ENCODE measurements around the gene MYH10. TPM values are rescaled to one million over a fixed set of nuclear protein-coding genes. Genes with fewer than 3 reads are reported as not detected.

Gene MYH10
- total RNA-seq, 2 donors from 2014 or later: 0.42 to 0.99 TPM

GRCh38 chr17:8465356-8465755 lies 165.2 kb downstream of the MYH10 start:
- DNase-seq: no peak
- Mint-ChIP-seq H3K27ac (no peak overlapping the region), H3K4me3 (no peak overlapping the region), H3K4me1 (peaks cover 20% of the 10 kb centered on the region), H3K36me3 (ENCODE audit: low read depth) (peaks cover 10% of the 10 kb centered on the region), H3K27me3 (no peaks in the 10 kb centered on the region)
- no peak for ATAC-seq
- H3K9me3 ChIP-seq (ENCODE audit: control insufficient read depth, low read length, poor library complexity, severe bottlenecking): no peaks in the 10 kb centered on the region

GRCh38 chr17:8464941-8465340 lies 165.6 kb downstream of the MYH10 start:
- H3K9me3 ChIP-seq (ENCODE audit: control insufficient read depth, low read length, poor library complexity, severe bottlenecking): no peaks in the 10 kb centered on the region
- Mint-ChIP-seq H3K27ac (no peak overlapping the region), H3K27me3 (no peaks in the 10 kb centered on the region), H3K36me3 (ENCODE audit: low read depth) (peaks cover 10% of the 10 kb centered on the region), H3K4me1 (peaks cover 20% of the 10 kb centered on the region), H3K4me3 (no peak overlapping the region)
- DNase-seq: no peak
- ATAC-seq: no peak

DNA sequence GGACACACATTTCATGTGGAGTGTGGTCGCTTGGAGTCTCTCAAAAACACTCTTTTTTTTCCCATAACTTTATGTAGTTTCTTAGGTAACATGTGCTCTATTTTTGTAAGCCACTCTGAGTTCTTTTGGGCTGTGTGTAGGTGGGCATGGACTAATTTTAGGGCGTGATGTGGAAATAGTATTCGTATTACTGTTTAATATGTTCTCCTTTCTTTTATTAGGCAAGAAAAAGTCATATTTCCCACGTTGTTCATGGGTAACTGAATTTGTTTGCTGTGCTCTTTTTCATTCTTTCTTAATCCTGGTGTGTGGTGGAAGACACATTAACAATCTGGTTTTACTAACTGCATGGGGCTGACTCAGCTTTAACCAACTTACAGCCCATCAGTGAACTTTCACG lies 167.4 kb downstream of the MYH10 start:
- no peak overlapping the region for H3K27ac Mint-ChIP-seq
- no peaks in the 10 kb centered on the region for H3K9me3 ChIP-seq (ENCODE audit: control insufficient read depth, low read length, poor library complexity, severe bottlenecking)
- peaks cover 28% of the 10 kb centered on the region for H3K4me1 Mint-ChIP-seq
- ATAC-seq (no peak), DNase-seq (no peak)
- no peaks in the 10 kb centered on the region for H3K27me3 Mint-ChIP-seq
- H3K36me3 Mint-ChIP-seq (ENCODE audit: low read depth): peaks cover 13% of the 10 kb centered on the region
- H3K4me3 Mint-ChIP-seq: no peak overlapping the region

DNA sequence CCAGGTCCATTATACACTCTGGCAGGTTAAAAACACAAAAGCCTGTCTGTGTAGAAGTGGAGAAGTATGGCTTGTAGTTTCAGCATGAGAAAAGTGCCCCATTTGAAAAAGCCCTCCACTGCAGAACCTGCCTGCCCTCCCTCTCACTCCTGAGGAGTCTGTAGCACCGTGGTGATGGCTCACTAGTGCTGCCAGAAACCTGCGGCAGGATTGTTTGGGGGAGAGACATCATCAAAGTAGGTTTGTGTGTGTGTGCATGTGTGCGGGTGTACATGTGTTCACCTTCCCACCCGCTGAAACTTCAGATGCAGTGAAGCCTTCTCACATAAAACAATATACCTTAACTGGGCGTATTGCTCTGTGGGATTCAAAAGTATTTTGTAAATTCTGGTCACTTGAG lies 168.0 kb downstream of the MYH10 start:
- H3K4me3 Mint-ChIP-seq: no peak overlapping the region
- no peak overlapping the region for H3K27ac Mint-ChIP-seq
- peaks cover 16% of the 10 kb centered on the region for H3K36me3 Mint-ChIP-seq (ENCODE audit: low read depth)
- no peaks in the 10 kb centered on the region for H3K9me3 ChIP-seq (ENCODE audit: control insufficient read depth, low read length, poor library complexity, severe bottlenecking)
- no peaks in the 10 kb centered on the region for H3K27me3 Mint-ChIP-seq
- DNase-seq: no peak
- H3K4me1 Mint-ChIP-seq: peaks cover 31% of the 10 kb centered on the region
- no peak for ATAC-seq

GRCh38 chr17:8459831-8460230 lies 170.7 kb downstream of the MYH10 start:
- no peak for ATAC-seq
- no peaks in the 10 kb centered on the region for H3K9me3 ChIP-seq (ENCODE audit: control insufficient read depth, low read length, poor library complexity, severe bottlenecking)
- no peak for DNase-seq
- Mint-ChIP-seq H3K27ac (no peak overlapping the region), H3K36me3 (ENCODE audit: low read depth) (peaks cover 27% of the 10 kb centered on the region), H3K4me3 (no peak overlapping the region), H3K4me1 (peaks cover 38% of the 10 kb centered on the region), H3K27me3 (no peaks in the 10 kb centered on the region)

DNA sequence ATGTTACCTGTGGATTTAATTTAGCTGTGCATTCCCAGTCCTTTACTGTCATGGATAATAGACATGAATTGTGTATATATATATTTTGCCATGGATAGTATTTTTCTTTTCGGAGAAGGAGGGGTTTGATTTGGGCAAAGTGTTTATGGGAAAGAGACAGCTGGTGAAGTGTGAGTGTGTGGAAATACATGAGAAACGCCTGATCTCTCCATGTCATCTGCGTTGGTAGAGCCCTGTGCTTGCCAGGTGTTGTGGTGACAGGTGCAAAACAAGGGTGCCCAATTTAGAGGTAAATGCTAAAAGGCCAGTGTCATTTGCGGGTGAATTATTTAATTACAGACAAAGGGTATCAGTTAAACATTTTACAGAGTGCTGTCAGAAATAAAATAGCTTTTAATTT lies 171.4 kb downstream of the MYH10 start:
- peaks cover 33% of the 10 kb centered on the region for H3K4me1 Mint-ChIP-seq
- peaks cover 25% of the 10 kb centered on the region for H3K36me3 Mint-ChIP-seq (ENCODE audit: low read depth)
- no peaks in the 10 kb centered on the region for H3K9me3 ChIP-seq (ENCODE audit: control insufficient read depth, low read length, poor library complexity, severe bottlenecking)
- no peak for DNase-seq
- H3K27ac Mint-ChIP-seq: no peak overlapping the region
- H3K4me3 Mint-ChIP-seq: no peak overlapping the region
- no peaks in the 10 kb centered on the region for H3K27me3 Mint-ChIP-seq
- no peak for ATAC-seq

GRCh38 chr17:8458128-8458527 lies 172.4 kb downstream of the MYH10 start:
- H3K27ac Mint-ChIP-seq: peak overlapping the region; percentile 43
- H3K4me1 Mint-ChIP-seq: peaks cover 27% of the 10 kb centered on the region
- H3K9me3 ChIP-seq (ENCODE audit: control insufficient read depth, low read length, poor library complexity, severe bottlenecking): no peaks in the 10 kb centered on the region
- no peaks in the 10 kb centered on the region for H3K27me3 Mint-ChIP-seq
- peaks cover 22% of the 10 kb centered on the region for H3K36me3 Mint-ChIP-seq (ENCODE audit: low read depth)
- no peak for DNase-seq
- H3K4me3 Mint-ChIP-seq: no peak overlapping the region
- no peak for ATAC-seq

GRCh38 chr17:8455665-8456209 lies 174.8 kb downstream of the MYH10 start:
- no peaks in the 10 kb centered on the region for H3K9me3 ChIP-seq (ENCODE audit: control insufficient read depth, low read length, poor library complexity, severe bottlenecking)
- H3K27me3 Mint-ChIP-seq: no peaks in the 10 kb centered on the region
- no peak for ATAC-seq
- H3K4me3 Mint-ChIP-seq: no peak overlapping the region
- DNase-seq: no peak
- H3K4me1 Mint-ChIP-seq: peaks cover 24% of the 10 kb centered on the region
- peaks cover 21% of the 10 kb centered on the region for H3K36me3 Mint-ChIP-seq (ENCODE audit: low read depth)
- H3K27ac Mint-ChIP-seq: peak overlapping the region; percentile 81

- Mint-ChIP-seq H3K4me1 (peaks cover 23% of the 10 kb centered on the region), H3K27ac (no peak overlapping the region), H3K36me3 (ENCODE audit: low read depth) (peaks cover 22% of the 10 kb centered on the region), H3K4me3 (no peak overlapping the region), H3K27me3 (no peaks in the 10 kb centered on the region)
- H3K9me3 ChIP-seq (ENCODE audit: control insufficient read depth, low read length, poor library complexity, severe bottlenecking): no peaks in the 10 kb centered on the region
- DNase-seq (no peak), ATAC-seq (no peak)
These were observed 177.2 kb downstream of the MYH10 start for GRCh38 chr17:8453326-8453725.

GRCh38 chr17:8451933-8452614 lies 178.5 kb downstream of the MYH10 start:
- H3K27me3 Mint-ChIP-seq: no peaks in the 10 kb centered on the region
- no peaks in the 10 kb centered on the region for H3K9me3 ChIP-seq (ENCODE audit: control insufficient read depth, low read length, poor library complexity, severe bottlenecking)
- ATAC-seq (no peak), DNase-seq (no peak)
- H3K4me3 Mint-ChIP-seq: peak overlapping the region; percentile 33
- peaks cover 14% of the 10 kb centered on the region for H3K36me3 Mint-ChIP-seq (ENCODE audit: low read depth)
- H3K27ac Mint-ChIP-seq: no peak overlapping the region
- peaks cover 13% of the 10 kb centered on the region for H3K4me1 Mint-ChIP-seq

DNA sequence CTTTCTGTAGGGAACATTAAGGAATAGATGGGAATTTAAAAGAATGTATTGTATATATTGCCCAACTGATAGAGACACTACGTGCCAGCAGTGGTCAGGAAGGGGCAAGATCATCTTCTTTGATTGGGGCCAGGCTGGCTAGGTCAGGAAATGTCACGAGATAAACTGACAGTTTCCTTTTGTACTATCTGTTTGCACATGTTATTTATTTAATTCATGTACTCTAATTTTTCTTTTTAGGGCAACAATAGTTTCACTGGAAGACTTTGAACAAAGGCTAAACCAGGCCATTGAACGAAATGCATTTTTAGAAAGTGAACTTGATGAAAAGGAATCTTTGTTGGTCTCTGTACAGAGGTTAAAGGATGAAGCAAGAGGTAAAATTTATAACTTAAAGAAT lies 182.2 kb downstream of the MYH10 start:
- H3K9me3 ChIP-seq (ENCODE audit: control insufficient read depth, low read length, poor library complexity, severe bottlenecking): no peaks in the 10 kb centered on the region
- DNase-seq (no peak), ATAC-seq (no peak)
- Mint-ChIP-seq H3K4me3 (no peak overlapping the region), H3K27me3 (no peaks in the 10 kb centered on the region), H3K4me1 (peaks cover 14% of the 10 kb centered on the region), H3K36me3 (ENCODE audit: low read depth) (peaks cover 4% of the 10 kb centered on the region), H3K27ac (no peak overlapping the region)

DNA sequence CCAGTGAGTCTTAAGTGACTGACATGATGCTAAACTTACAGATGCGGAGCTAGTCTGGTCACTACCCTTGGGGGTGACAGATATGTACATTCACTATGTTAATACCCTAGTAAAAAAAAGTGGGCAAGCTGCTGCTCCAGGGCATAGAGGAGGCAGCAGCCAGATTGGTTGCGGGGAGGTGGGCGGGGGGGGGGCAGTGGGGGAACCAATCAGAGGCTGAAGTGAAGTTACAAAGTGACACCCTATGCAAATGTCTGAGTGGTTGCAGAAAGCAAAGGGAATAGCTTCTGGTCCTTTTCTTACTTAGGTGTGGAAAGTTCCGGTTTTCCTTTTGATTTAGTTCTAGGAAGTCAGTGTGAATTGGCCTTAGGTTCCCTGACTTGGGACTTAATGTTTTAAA lies 182.7 kb downstream of the MYH10 start:
- H3K27ac Mint-ChIP-seq: no peak overlapping the region
- peaks cover 18% of the 10 kb centered on the region for H3K4me1 Mint-ChIP-seq
- H3K9me3 ChIP-seq (ENCODE audit: control insufficient read depth, low read length, poor library complexity, severe bottlenecking): no peaks in the 10 kb centered on the region
- DNase-seq (no peak), ATAC-seq (no peak)
- peaks cover 4% of the 10 kb centered on the region for H3K36me3 Mint-ChIP-seq (ENCODE audit: low read depth)
- H3K4me3 Mint-ChIP-seq: no peak overlapping the region
- no peaks in the 10 kb centered on the region for H3K27me3 Mint-ChIP-seq

DNA sequence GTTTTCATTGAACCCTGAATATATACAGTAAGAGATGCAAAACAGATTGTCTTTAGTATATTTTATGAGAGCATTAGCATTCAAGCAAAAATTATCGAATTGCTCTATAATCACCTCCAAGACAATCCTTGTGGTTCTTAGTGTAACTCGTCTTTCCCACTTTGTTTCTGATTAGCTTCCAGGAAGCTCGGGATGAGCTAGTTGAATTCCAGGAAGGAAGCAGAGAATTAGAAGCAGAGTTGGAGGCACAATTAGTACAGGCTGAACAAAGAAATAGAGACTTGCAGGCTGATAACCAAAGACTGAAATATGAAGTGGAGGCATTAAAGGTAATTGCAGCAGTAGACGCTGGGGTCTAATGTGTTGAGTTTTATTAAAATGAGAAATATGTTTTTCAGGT lies 185.0 kb downstream of the MYH10 start:
- H3K27ac Mint-ChIP-seq: no peak overlapping the region
- H3K9me3 ChIP-seq (ENCODE audit: control insufficient read depth, low read length, poor library complexity, severe bottlenecking): no peaks in the 10 kb centered on the region
- DNase-seq: no peak
- H3K4me3 Mint-ChIP-seq: no peak overlapping the region
- no peak for ATAC-seq
- peaks cover 2% of the 10 kb centered on the region for H3K36me3 Mint-ChIP-seq (ENCODE audit: low read depth)
- no peaks in the 10 kb centered on the region for H3K27me3 Mint-ChIP-seq
- peaks cover 33% of the 10 kb centered on the region for H3K4me1 Mint-ChIP-seq

DNA sequence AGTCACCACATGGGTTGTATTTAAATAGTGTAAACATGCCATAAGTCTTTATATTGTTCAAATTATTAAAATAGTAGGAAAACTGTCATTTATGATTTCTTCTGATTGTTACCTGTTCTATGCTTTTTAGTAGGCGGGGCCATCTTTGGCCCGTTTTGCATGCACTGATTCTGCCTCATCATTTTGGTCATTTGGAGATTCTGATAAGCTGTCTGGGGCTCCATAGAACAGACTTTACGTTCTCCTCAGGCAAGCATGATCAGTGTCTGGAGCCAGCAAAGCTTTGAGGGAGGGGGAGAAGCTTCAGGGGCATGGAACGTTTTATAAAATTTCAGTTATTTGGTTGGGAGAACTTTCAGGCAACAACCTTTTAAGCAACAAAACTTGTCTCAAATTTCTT lies 186.0 kb downstream of the MYH10 start:
- no peaks in the 10 kb centered on the region for H3K27me3 Mint-ChIP-seq
- H3K4me1 Mint-ChIP-seq: peaks cover 39% of the 10 kb centered on the region
- ATAC-seq: no peak
- H3K9me3 ChIP-seq (ENCODE audit: control insufficient read depth, low read length, poor library complexity, severe bottlenecking): no peaks in the 10 kb centered on the region
- no peak overlapping the region for H3K27ac Mint-ChIP-seq
- no peak for DNase-seq
- no peak overlapping the region for H3K4me3 Mint-ChIP-seq
- peaks cover 2% of the 10 kb centered on the region for H3K36me3 Mint-ChIP-seq (ENCODE audit: low read depth)

Measured in T-helper 17 cell (primary cell).